Renal pelvis (tissue), 4 donors: Measurements from ENCODE around the gene SLC22A16. TPM values are rescaled to one million over a fixed set of nuclear protein-coding genes. Genes with fewer than 3 reads are reported as not detected.

ENCODE experiments used
- DNase-seq: peaks from one replicate; pipeline ENCODE4 v3.0.0-alpha.2; 2013
- polyA plus RNA-seq, 3 donors: library from polyadenylated mRNA; unstranded; fragments of 120-200 nt; gene quantifications; one replicate each; pipeline ENCODE4 v1.2.1, GENCODE V29; 2013; ENCODE audit not compliant: insufficient read length in 3 of 3

The SLC22A16 gene
- polyA plus RNA-seq, 3 donors: 0.47 to 0.99 (median 0.61) TPM

- no peak for DNase-seq
Measured at GRCh38 chr6:110448846-110449540, 27.4 kb downstream of the SLC22A16 start.

DNA sequence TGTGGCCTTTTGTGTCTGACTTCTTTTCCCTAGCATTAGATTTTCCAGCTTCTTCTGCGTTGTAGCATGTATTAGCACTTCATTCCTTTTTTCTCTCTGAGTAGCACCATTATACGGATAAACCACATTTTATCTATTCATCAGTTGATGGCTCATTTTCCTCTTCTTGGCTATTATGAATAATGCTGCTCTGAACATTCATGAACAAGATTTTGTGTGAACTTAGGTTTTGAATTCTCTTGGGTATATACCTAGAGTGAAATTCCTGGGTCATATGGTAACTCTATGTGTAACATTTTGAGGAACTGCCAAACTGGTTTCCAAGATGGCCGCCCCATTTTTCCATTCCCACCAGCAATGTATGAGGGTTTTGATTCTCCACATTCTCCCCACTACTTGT is 28.7 kb downstream of the SLC22A16 start:
- DNase-seq: no peak

GRCh38 chr6:110446405-110446804 is 30.0 kb downstream of the SLC22A16 start:
- DNase-seq: no peak

DNA sequence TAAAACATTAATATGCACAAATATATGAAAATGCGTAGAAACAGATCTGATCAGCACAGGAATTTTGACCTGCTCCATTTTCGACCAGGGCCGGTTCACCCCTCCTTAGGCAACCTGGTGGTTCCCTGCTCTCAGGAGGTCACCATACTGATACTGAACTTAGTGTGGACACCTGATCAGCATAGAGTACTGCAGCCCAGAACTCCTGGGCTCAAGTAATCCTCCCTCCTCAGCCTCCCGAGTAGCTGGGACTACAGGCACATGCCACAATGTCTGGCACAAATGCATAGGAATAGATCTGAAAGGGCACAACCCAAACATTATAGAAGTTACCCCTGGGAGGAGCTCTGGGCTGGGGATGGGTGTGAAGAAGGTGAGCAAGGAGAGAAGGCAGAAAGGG is 36.4 kb downstream of the SLC22A16 start:
- DNase-seq: no peak

GRCh38 chr6:110439356-110439755 is 37.1 kb downstream of the SLC22A16 start:
- DNase-seq: no peak

- no peak for DNase-seq
Measured at GRCh38 chr6:110434961-110435602, 41.3 kb downstream of the SLC22A16 start.

- no peak for DNase-seq
Measured at GRCh38 chr6:110432285-110432900, 44.0 kb downstream of the SLC22A16 start.

GRCh38 chr6:110430741-110431140 is 45.7 kb downstream of the SLC22A16 start:
- DNase-seq: no peak

DNA sequence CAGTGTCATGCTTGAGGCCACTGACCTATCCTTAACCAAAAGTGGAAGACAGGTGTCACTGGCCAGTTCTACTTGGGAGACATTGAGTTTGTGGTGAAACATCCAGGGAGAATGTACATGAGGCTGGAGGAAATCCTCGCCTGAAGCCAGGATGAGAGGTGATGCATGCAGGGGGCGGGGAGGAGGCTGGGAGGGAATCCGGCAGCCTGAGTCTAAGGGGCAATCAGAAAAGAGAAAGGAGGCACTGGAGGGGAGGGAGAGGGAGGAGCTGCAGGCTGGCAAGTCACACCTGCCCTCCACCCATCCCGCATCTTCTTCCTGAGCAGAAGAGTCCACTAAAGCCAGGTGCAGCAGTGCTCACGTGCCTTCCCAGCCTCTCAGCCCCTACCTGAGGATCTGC is 46.2 kb downstream of the SLC22A16 start:
- DNase-seq: no peak

DNA sequence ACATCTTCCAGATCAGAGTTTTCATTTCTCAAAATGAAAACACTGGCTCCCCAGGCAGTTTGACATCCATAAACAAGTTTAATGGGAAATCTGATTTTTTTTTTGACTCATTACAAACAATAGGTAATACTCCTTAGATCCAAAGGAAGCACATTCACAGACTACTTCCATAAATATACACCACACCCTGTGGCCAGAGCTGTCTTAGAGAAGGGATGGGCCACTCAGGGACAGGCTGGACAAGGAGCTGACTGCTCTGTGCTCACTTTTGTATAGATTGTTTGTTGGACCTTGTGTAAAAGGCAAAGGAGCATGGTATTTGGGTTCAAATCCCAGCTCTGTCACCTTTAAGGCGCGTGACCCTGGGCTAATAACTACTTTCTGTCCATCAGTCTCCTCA is 48.3 kb downstream of the SLC22A16 start:
- no peak for DNase-seq

DNA sequence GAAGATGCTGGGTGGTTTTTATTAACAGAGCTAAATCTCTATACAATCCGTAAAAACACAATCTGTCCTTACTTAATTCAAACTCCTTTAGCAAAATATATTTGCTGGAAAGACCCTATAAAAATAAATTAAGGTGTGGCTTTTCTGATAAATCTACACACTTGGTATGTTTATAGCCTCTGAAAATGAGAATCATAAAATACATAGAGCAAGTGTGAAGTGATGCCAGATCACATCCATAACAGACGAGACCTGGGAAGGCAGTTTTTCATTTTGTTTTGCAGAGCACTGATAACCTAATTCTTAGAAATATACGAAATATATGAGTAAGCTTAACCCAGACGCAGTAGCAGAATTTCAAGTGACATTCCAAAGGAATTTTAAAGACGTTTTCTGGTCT is 50.6 kb downstream of the SLC22A16 start:
- DNase-seq: no peak

DNA sequence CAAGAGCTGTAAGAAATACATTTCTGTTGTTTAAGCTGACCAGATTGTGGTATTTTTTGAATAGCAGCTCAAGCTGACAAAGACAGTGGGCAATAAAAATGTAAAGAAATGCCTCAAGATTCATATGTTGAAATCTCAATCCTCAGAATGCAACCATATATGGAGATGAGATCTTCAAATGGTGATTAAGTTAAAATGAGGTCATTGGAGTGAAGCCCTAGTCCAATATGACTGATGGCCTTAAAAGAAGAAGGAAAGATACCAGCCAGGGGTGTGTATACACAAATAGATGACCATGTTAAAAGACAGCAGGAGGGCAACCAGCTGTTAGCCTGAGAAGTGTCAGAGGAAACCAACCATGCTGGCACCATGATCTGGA is 54.0 kb downstream of the SLC22A16 start:
- DNase-seq: no peak

GRCh38 chr6:110421749-110422443 is 54.5 kb downstream of the SLC22A16 start:
- DNase-seq: no peak

DNA sequence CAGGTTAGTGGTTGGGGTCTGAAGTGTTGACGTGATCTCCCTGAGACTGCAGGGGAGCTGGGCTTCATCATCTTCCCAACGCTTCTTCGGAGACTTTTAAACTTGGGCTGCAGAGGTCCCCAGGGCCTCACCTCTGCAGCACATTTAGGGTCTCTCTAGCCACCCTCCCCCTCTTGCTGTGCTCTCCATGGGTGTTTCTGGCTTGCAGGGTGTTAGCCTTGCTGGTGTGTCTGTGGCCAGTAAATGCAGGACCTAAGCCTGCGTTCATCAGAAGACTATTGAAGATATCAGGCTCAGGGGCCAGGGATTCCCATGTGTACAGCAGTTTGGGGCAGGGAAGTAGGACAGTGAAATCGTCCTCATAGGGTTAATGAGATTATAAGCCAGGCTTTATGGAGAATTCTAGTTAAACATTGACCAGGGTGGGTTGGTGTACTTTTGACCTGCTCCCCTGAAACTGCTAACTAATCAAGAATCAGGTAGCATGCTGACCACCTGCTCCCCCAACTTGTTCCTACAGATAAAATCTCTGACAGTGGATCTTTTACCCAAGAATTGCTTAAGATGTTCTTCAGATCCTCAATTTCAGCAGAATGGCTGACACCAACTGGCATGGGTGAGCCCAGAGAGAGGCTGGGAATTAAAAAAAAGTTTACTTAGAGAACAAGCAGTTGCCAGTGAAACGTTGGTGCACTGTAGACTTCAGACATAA is 57.2 kb downstream of the SLC22A16 start:
- DNase-seq: no peak

DNA sequence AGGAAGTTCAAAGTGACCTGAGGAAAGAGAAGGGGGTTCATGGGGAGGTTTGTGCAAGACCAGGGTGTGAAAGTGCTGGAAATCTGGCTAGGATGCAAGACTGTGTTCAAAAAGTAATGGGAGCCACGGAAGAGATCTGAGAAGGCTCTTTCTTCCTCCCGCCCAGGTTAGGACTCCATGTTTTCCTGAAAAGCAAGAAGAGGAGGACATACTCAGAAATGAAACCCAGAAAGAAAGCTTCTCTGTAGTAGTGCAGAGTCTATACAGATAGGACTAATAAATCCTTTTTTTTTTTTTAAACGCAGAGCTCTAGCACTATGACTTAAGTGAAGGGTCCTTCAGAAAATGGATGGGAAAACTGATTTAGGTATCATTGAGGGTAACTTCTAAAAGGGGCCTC is 57.8 kb downstream of the SLC22A16 start:
- no peak for DNase-seq

GRCh38 chr6:110415086-110415916 is 61.1 kb downstream of the SLC22A16 start, which contains the start of gene DDO:
TSS of gene DDO (minus strand) at chr6:110415575. CDS start at chr6:110413462, 2,113 bp downstream.
- DNase-seq: no peak

DNA sequence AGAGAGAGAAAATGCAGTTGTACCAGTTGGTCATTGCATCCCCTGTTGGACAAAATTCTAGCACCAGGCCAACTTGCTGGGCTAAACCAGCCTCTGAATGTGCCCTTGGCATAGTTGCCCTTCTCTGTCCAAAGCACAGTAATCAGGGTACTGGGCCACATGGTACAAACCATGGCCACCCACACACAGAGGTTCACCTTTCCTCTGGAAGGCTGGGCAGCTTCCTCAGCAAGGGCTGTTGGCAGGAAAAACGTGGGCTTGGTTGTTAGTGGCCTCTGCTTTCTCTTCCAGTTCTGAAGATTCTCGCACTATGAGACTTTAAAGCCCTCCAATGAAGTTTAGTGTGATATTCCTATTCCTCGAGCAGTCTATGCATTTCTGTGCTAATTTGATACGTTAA is 61.7 kb downstream of the SLC22A16 start:
- no peak for DNase-seq

DNA sequence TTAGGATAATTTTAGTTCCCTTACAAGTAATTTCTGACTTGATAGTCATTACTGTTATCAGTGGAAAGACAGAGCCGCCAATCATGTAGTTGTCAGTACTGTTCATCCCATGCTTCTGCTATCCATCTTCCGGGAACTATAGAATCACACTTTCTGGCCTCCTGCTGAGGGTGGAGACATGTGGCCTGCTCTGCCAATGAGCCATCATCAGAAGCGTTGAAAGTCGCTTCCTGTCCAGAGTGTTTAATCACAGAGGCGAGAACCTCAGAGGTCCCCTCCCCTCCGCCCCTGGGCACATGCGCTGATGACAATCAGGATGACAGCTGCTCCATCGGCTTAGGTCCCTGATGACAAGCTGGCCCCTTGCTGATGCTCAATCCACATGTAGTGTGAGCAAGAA is 64.1 kb downstream of the SLC22A16 start:
- DNase-seq: no peak

GRCh38 chr6:110410511-110410910 is 65.9 kb downstream of the SLC22A16 start:
- DNase-seq: no peak

GRCh38 chr6:110409794-110410193 is 66.6 kb downstream of the SLC22A16 start:
- DNase-seq: no peak

DNA sequence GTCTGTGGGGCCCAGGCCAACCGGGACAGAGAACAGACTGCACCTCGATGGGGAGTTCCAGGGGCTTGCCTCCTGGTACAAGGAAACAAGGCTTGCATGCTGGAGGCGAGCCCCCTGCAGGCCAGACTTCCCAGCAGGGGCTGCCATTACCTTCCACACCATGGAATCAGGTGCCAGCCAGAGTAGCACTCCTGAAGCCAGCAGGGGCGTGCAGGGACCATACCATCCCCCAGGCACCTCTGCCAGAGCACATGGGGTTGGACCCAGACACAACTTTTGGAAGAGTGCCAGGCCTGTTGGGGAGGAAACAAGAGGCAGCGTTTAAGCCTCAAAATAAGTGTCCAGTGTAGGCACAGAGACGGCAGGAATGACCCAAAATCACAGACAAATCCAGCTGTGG is 67.5 kb downstream of the SLC22A16 start:
- no peak for DNase-seq
